C4-2B (cell line): Measurements from ENCODE around the gene PTPRA.

Experiments used
- CTCF ChIP-seq: fragments of 450-650 bp; conservative IDR thresholded peaks from 2 replicates; pipeline ENCODE4 v1.5.1; 2017; ENCODE audit warnings: mild to moderate bottlenecking
- ZFX ChIP-seq: fragments of 450-650 bp; IDR thresholded peaks from 2 replicates; pipeline ENCODE4 v1.6.1; 2017

- TF ChIP-seq CTCF (no peak), ZFX (no peak)
Observed at GRCh38 chr20:2986466-2986865, 113.2 kb downstream of the PTPRA start.
